Activated B cell treated with CpG ODN at 0.5 μM for 24 hours (primary cell): Measurements from ENCODE around the gene ARRDC3. TPM values are rescaled to one million over a fixed set of nuclear protein-coding genes. Genes with fewer than 3 reads are reported as not detected.

Experiments used
- ATAC-seq: fragments of 200-7000 bp; cut with Tn5 transposase; one replicate; pipeline ENCODE4 v1.10.0; 2021; ENCODE audit warnings: low read depth, mild to moderate bottlenecking, moderate library complexity
- CTCF ChIA-PET: fragments of 350-600 bp; sonication (Branson Sonifier 250); formaldehyde crosslinking; loops from one replicate; lab custom pipeline; 2021; ENCODE audit warnings: antibody characterized with exemption; lab: Charles Lee
- POLR2A ChIA-PET: fragments of 350-600 bp; sonication (Branson Sonifier 250); formaldehyde crosslinking; loops from one replicate; lab custom pipeline; 2021; ENCODE audit warnings: antibody characterized with exemption; lab: Charles Lee
- DNase-seq: peaks from one replicate; pipeline ENCODE4 v3.0.0; 2022
- H3K27ac Mint-ChIP-seq: one replicate; pipeline ENCODE4 v1.8.0; 2020; ENCODE audit warnings: mixed read lengths
- H3K27me3 Mint-ChIP-seq: one replicate; pipeline ENCODE4 v1.8.0; 2021; ENCODE audit warnings: mixed read lengths
- H3K36me3 Mint-ChIP-seq: one replicate; pipeline ENCODE4 v1.8.0; 2021; ENCODE audit warnings: low read depth, mixed read lengths
- H3K4me1 Mint-ChIP-seq: one replicate; pipeline ENCODE4 v1.8.0; 2021; ENCODE audit warnings: mixed read lengths
- H3K4me3 Mint-ChIP-seq: one replicate; pipeline ENCODE4 v1.8.0; 2020; ENCODE audit warnings: mild to moderate bottlenecking, mixed read lengths
- H3K9me3 Mint-ChIP-seq: one replicate; pipeline ENCODE4 v1.8.0; 2020; ENCODE audit warnings: mixed read lengths
- CTCF ChIP-seq: fragments of 200-600 bp; IDR thresholded peaks from one replicate; pipeline ENCODE4 v1.8.0; 2022; ENCODE audit warnings: antibody characterized with exemption, mild to moderate bottlenecking
- intact Hi-C: fragments of 100-400 bp; cut with micrococcal nuclease; formaldehyde crosslinking; loops from one replicate; pipeline ENCODE4 v1.15.1; 2024
- total RNA-seq: library from RNA; stranded (reverse); gene quantifications from 2 replicates; pipeline ENCODE4 v1.2.3, GENCODE V29; 2022

ARRDC3 gene
- total RNA-seq, 1 donor from 2014 or later: 65.3 TPM

- Mint-ChIP-seq H3K36me3 (no peaks in the 10 kb centered on the region), H3K9me3 (no peaks in the 10 kb centered on the region), H3K27me3 (no peaks in the 10 kb centered on the region), H3K4me1 (no peaks in the 10 kb centered on the region), H3K4me3 (no peak overlapping the region), H3K27ac (no peak overlapping the region)
- POLR2A ChIA-PET: interaction anchor here (0.7 kb wide), 1 partner anchor 37 kb away, joined by 3 read pairs; no protein-coding TSS in a partner anchor
- CTCF ChIA-PET: interaction anchor here (4.8 to 8.4 kb wide), 2 partner anchors 314 to 552 kb away, joined by 36 to 179 read pairs; no protein-coding TSS in a partner anchor
- no peak for ATAC-seq
- intact Hi-C loops: loop anchor here (5.0 kb wide), 1 partner anchor 614 kb away; no protein-coding TSS in a partner anchor
- TF ChIP-seq CTCF: no peak
- DNase-seq: no peak
Measured at GRCh38 chr5:91416491-91416890, 33.4 kb upstream of the ARRDC3 start.

GRCh38 chr5:91409304-91409703, 26.2 kb upstream of the ARRDC3 start:
- no peak overlapping the region for H3K4me3 Mint-ChIP-seq
- H3K36me3 Mint-ChIP-seq: no peaks in the 10 kb centered on the region
- no peaks in the 10 kb centered on the region for H3K4me1 Mint-ChIP-seq
- TF ChIP-seq CTCF: no peak
- DNase-seq: no peak
- ChIA-PET POLR2A (no interaction called here), CTCF (interaction anchor here (1.5 kb wide), 1 partner anchor 10 kb away, joined by 8 read pairs; no protein-coding TSS in a partner anchor)
- no peaks in the 10 kb centered on the region for H3K27me3 Mint-ChIP-seq
- H3K9me3 Mint-ChIP-seq: no peaks in the 10 kb centered on the region
- no peak overlapping the region for H3K27ac Mint-ChIP-seq
- ATAC-seq: no peak
- intact Hi-C loops: no loop called here

- no peaks in the 10 kb centered on the region for H3K4me1 Mint-ChIP-seq
- H3K27me3 Mint-ChIP-seq: no peaks in the 10 kb centered on the region
- no peaks in the 10 kb centered on the region for H3K9me3 Mint-ChIP-seq
- ChIA-PET POLR2A (no interaction called here), CTCF (no interaction called here)
- H3K4me3 Mint-ChIP-seq: no peak overlapping the region
- no peak for TF ChIP-seq CTCF
- DNase-seq: no peak
- H3K36me3 Mint-ChIP-seq: no peaks in the 10 kb centered on the region
- ATAC-seq: no peak
- no peak overlapping the region for H3K27ac Mint-ChIP-seq
- intact Hi-C loops: no loop called here
Measured at GRCh38 chr5:91408710-91409109, 25.6 kb upstream of the ARRDC3 start.

GRCh38 chr5:91407204-91407603, 24.1 kb upstream of the ARRDC3 start:
- DNase-seq (no peak), ATAC-seq (no peak)
- POLR2A ChIA-PET: no interaction called here
- CTCF ChIA-PET: no interaction called here
- Mint-ChIP-seq H3K27ac (no peak overlapping the region), H3K4me1 (no peaks in the 10 kb centered on the region), H3K4me3 (no peak overlapping the region), H3K36me3 (no peaks in the 10 kb centered on the region), H3K9me3 (no peaks in the 10 kb centered on the region), H3K27me3 (no peaks in the 10 kb centered on the region)
- no peak for TF ChIP-seq CTCF
- intact Hi-C loops: no loop called here

GRCh38 chr5:91403438-91403837, 20.3 kb upstream of the ARRDC3 start:
- ATAC-seq: no peak

More at GRCh38 chr5:91403438-91403837, 20.3 kb upstream of the ARRDC3 start:
- H3K27me3 Mint-ChIP-seq: no peaks in the 10 kb centered on the region
- no peak for TF ChIP-seq CTCF
- ChIA-PET POLR2A (no interaction called here), CTCF (no interaction called here)
- H3K36me3 Mint-ChIP-seq: no peaks in the 10 kb centered on the region
- H3K4me1 Mint-ChIP-seq: no peaks in the 10 kb centered on the region
- no peak overlapping the region for H3K27ac Mint-ChIP-seq
- H3K9me3 Mint-ChIP-seq: no peaks in the 10 kb centered on the region
- intact Hi-C loops: no loop called here
- DNase-seq: no peak
- H3K4me3 Mint-ChIP-seq: no peak overlapping the region
